GDM1 (cell line): ENCODE measurements around the gene PDE1A.

Experiments
- DNase-seq: peaks from one replicate; lab custom pipeline; 2025; lab: John Stamatoyannopoulos, UW

The PDE1A gene

GRCh38 chr2:182128821-182129707 is 297.8 kb downstream of the PDE1A start:
- no peak for DNase-seq

GRCh38 chr2:182117196-182117595 is 309.6 kb downstream of the PDE1A start:
- DNase-seq = no peak

- DNase-seq = no peak
Observed at GRCh38 chr2:182116774-182117173, 310.1 kb downstream of the PDE1A start.

- DNase-seq = no peak
Observed at GRCh38 chr2:182115258-182115657, 311.6 kb downstream of the PDE1A start.

GRCh38 chr2:182113334-182113733 is 313.5 kb downstream of the PDE1A start:
- DNase-seq = no peak

- no peak for DNase-seq
Observed at GRCh38 chr2:182110347-182110746, 316.5 kb downstream of the PDE1A start.

GRCh38 chr2:182103526-182103925 is 323.3 kb downstream of the PDE1A start:
- no peak for DNase-seq

- DNase-seq = no peak
Observed at GRCh38 chr2:182101263-182101662, 325.6 kb downstream of the PDE1A start.

- no peak for DNase-seq
Observed at GRCh38 chr2:182098648-182099047, 328.2 kb downstream of the PDE1A start.

GRCh38 chr2:182097571-182098164 is 329.2 kb downstream of the PDE1A start:
- DNase-seq = no peak

GRCh38 chr2:182090486-182090885 is 336.4 kb downstream of the PDE1A start:
- DNase-seq = no peak
